VCaP (cell line): Measurements from ENCODE around the gene FITM2.

ENCODE experiments used
- H3K27ac ChIP-seq: fragments of 450-650 bp; 2 replicates; pipeline ENCODE4 v1.5.1; 2017
- TF ChIP-seq, protein P1 (sequence below): fragments of 450-650 bp; conservative IDR thresholded peaks from 2 replicates; pipeline ENCODE4 v1.5.1; 2017; ENCODE audit warnings: mild to moderate bottlenecking, moderate library complexity

FITM2 gene

GRCh38 chr20:44297721-44298120, 13.3 kb downstream of the FITM2 start:
- TF ChIP-seq, protein P1, sequence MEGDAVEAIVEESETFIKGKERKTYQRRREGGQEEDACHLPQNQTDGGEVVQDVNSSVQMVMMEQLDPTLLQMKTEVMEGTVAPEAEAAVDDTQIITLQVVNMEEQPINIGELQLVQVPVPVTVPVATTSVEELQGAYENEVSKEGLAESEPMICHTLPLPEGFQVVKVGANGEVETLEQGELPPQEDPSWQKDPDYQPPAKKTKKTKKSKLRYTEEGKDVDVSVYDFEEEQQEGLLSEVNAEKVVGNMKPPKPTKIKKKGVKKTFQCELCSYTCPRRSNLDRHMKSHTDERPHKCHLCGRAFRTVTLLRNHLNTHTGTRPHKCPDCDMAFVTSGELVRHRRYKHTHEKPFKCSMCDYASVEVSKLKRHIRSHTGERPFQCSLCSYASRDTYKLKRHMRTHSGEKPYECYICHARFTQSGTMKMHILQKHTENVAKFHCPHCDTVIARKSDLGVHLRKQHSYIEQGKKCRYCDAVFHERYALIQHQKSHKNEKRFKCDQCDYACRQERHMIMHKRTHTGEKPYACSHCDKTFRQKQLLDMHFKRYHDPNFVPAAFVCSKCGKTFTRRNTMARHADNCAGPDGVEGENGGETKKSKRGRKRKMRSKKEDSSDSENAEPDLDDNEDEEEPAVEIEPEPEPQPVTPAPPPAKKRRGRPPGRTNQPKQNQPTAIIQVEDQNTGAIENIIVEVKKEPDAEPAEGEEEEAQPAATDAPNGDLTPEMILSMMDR, result no peak

DNA sequence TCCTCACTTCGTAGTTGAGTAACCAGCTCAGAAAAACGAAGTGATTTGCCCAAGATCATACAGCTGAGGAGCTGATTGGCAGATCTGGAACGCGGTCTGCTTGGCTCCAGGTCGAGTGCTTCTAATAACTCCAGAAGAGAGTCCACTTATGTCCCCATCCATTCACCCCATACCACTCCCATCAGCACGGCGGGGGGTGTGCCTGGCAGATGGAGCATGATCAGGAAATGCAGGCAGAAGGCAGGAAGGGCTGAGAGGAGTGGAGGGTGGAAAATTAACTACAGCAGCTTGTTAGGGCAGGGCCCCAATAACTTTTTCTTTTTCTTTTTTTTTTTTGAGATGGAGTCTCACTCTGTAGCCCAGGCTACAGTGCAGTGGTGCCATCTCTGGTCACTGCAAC, 15.0 kb downstream of the FITM2 start:
- TF ChIP-seq, protein P1, result no peak
- no peak overlapping the region for H3K27ac ChIP-seq

More at GRCh38 chr20:44297721-44298120, 13.3 kb downstream of the FITM2 start:
- H3K27ac ChIP-seq, result no peak overlapping the region

DNA sequence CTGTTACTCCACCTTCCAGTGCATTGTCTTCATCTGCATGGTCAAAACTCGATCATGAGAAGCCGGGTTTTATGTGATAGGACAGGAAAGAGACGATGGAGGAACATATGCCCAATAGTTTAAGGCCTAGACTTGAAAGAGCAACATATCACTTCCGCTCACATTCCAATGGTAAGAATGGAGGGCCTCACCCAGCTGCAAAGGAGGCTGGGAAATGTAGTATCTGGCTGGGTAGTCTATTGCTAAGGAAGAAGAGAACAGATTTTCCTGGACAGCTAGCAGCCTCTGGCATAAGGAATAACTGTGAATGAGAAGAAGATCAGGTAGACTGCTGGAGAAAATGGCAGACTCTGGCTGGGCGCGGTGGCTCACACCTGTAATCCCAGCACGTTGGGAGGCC, 19.2 kb downstream of the FITM2 start:
- no peak overlapping the region for H3K27ac ChIP-seq
- TF ChIP-seq, protein P1, result no peak

GRCh38 chr20:44288252-44288651, 22.8 kb downstream of the FITM2 start:
- TF ChIP-seq, protein P1, result no peak
- H3K27ac ChIP-seq, result no peak overlapping the region

GRCh38 chr20:44287272-44288097, 23.5 kb downstream of the FITM2 start:
- no peak overlapping the region for H3K27ac ChIP-seq
- TF ChIP-seq, protein P1, result no peak

DNA sequence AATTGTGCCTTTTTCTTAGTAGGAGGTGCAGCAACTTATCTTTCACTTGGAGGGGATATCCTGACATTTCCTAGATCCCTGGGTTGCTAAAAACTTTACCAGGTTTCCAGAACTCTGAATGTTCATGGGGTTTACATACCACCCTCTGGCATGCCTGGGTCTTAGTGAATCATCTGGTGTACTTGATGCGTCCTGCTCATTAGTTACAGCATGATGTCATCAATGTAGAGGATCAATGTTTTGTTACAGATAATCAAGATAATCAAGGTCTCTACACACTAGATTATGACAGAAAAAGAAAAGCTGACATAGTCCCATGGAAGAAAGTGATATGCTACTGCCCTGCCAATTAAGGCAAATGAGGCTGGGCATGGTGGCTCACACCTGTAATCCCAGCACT, 27.0 kb downstream of the FITM2 start:
- no peak overlapping the region for H3K27ac ChIP-seq
- TF ChIP-seq, protein P1, result no peak

DNA sequence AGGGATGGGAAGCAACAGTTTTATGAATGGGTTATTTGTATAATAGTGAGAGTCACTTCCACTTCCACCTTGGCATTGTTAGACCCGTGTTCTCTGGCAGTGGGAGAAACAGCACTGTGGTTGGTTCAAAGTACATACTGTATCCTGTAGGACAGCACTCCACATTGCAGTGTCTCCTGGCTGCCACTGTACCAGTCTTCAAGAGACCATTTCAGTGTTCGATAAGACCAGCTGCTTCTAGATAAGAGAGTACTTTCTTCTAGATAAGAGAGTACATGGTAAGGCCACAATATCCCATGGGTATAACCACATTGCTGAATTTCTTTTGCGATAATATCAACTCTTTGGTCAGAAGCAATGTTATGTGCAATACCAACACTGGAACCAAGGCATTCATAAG, 28.8 kb downstream of the FITM2 start:
- TF ChIP-seq, protein P1, result no peak
- H3K27ac ChIP-seq, result no peak overlapping the region
